GM10847 (cell line): ENCODE data around the gene TMEM250.

Experiments
- POLR2A ChIP-seq: IDR thresholded peaks from 2 replicates; pipeline ENCODE4 v1.6.1; 2011; ENCODE audit not compliant: insufficient read length; ENCODE audit errors: extremely low read depth

TMEM250 gene

DNA sequence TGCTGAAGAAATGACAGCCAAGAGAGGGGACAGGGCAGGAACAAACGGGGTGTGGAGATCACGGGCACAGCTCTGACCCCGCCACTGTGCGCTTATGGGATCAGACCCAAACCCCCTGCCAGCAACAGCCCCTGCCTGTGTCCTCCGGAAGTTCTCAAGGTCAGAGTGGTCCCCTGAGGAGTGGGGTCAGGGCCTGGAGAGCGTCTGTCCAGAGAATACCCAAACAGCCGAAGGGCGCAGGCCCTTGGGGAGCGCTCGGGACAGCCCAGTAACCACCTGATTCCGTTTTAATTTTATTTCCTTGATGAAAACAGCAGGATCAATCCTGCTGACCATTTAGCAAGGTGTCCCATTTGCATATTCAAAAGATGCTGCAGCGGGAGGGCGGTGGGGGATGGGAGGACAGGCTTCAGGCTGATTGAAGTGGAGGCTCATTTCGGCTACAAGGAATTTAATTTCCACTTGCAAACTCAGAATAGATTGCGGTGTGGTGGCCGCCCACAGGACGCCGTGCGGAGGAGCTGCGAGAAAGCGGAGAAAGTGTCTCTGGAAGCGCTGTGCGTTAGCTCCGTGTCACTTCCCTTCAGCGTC is 32.6 kb upstream of the TMEM250 start:
- no peak for TF ChIP-seq POLR2A

DNA sequence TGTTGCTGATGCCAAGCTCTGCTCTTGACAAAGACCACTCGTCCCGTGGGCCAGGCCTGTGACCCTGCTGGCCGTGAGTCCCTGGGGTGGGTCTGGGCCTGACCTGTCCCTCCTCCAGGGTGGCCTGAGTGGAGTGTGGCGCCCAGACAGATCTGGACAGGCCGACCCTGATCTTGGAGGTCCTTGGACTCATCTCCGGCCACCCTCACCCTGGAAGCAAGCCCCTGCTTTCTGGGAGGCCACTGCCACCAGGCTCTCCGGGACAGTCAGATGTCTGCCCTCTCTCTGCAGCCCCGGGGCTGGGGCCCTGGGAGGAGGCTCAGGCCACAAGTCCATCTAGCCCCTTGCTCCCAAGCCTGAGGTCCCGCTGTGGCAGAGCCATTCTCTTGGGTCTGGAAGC is 31.2 kb upstream of the TMEM250 start:
- TF ChIP-seq POLR2A, result no peak

- TF ChIP-seq POLR2A, result no peak
Measured at GRCh38 chr9:136149337-136149736, 30.7 kb upstream of the TMEM250 start.

GRCh38 chr9:136148766-136149165 is 30.1 kb upstream of the TMEM250 start:
- no peak for TF ChIP-seq POLR2A

DNA sequence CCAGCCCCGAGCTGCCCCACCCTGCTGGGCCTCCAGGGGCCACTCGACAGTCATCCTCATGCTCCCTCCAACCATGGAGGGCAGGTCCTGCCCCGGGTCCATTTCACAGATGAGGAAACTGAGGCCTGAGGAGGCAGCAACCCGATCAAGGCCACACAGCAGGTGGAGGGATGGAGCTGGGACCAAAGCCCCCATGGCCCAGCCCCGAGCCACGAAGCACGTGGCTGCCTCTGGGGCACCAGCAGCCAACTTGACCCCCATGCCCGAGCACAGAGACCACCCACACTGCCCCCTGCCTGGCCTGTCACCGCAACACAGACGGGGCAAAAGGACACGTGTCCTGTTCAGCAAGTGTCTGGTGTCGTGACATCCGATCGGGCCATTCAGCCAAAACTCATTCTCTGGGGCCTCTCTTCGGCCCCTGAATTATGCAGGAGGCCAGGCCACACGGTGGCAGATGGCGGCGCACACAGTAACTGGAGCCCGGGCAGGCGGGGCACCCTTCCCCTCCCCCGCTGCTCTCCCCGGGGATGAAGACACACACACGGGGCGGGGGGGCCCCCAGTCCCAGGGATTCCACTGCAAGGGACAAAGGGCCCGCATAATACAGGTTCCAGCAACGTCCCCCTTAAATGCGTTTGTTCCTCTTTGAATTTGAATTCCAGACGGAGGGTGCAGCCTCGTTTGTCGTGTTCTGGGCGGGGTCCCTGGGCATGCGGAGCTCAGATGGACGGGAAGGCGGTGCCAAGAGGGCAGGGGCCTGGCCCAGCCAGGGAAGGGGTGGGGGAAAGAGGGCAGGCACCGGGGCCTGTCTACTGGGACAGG is 29.4 kb upstream of the TMEM250 start:
- no peak for TF ChIP-seq POLR2A

GRCh38 chr9:136147038-136147889 is 28.6 kb upstream of the TMEM250 start:
- TF ChIP-seq POLR2A, result no peak

- TF ChIP-seq POLR2A, result no peak
Measured at GRCh38 chr9:136146126-136147037, 27.7 kb upstream of the TMEM250 start.

DNA sequence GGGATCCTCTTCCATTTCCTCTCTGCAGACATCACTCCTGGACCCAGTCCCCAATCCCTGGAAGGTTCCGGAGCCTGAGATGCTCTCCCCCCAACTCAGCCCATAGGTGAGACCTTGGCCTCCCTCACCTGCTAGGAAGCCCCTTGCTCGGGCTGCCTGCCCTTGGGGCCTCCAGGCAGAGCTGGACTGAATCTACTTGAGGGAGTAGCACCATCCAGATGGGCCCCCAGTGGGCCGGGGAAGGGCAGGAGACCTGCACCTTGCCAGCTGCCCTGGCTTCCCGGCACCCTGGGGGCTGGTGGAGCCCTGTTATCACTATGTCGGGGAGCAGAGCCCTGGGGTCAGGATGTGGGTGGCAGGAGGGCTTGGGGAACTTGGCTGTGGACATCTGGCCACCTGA is 26.9 kb upstream of the TMEM250 start:
- no peak for TF ChIP-seq POLR2A

DNA sequence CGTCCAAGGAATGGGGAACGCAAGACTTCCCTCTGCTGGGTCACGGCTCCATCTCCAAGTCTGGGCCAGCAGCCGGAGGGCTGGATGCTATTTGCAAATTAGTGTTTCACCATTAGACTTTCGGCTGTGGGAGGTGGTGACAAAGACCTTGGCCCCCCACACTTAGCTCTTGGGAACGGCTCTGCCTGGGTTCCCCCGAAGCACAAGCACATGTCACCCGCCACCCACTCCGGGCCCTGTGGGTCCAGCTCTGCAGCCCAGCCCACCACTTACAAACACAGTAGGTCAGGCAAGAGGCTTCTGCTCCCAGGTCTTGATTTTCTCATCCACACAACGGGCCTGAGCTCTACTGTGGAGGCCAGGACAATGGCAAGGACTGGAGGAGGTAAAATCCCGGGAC is 25.8 kb upstream of the TMEM250 start:
- no peak for TF ChIP-seq POLR2A

DNA sequence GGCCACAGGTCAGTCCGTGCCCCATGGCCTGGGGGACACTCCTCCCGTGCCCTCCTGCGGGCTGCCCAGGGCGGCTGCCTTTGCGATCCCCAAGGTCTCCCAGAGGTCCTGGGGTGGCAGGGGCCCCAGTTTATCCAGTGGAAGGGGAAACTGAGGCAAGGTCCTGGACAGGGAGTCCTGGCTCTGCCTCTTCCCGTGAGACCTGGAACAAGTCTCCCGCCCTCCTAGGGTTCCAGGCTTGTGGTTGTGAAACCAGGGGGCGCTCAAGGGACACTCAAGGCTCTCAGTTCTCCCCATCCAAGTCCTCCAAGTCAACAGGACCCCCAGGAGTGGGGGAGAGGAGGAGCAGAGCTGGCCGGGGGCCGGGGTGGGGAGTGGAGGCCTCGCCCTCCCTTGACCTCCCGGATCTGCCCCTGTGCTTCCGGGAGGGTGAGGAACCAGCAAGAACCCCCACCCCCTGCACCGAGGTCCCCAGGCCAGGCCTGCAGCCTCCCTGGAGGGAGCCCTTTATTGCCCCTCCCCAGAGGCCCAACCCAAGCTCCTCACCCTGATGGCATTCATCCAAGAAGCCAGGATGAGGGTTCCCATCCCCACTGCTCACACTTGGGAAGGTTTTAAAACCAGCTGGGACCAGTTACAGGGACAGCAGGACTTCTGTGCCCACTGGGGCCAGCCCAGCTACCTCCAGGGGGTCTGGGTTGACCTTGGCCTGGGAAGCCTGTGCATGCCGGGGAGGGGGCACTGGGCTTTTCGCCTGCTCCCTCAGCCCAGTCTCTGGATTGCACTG is 24.7 kb upstream of the TMEM250 start:
- TF ChIP-seq POLR2A, result no peak

DNA sequence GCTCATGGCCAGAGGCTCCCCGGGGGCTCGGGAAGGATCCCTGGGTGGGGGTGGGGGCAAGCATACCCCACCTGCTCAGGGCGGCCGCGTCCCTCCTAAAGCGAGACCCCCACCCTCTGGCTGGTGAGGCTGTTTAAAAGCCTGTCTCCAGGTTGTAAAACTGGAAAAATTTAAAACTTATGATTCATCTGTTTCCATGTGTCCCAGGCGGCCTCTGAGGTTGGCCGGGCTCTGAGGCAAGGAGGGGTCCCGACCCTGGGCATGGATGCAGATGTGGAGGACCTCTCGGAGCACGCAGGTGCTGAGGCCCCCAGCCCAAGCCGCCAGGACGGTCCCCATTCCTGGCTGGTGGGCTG is 24.2 kb upstream of the TMEM250 start:
- TF ChIP-seq POLR2A, result no peak

DNA sequence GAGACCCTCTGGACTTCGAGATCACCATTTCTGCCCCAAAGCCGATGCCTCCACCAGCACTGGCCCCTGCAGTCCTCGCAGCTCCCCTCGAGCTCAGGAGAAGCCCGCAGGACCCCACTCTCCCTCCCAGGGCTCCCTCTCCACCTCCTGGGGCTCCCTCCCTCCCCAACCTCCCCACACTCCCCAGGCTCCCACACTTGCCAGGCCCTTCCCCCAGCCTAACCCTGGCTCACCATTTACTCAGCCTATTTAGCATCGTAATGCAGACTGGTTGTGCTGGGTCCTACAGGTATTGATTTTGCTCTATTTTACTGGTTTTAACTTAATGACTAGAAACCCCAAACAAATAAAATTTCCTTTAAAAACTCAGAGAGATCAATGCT is 23.7 kb upstream of the TMEM250 start:
- TF ChIP-seq POLR2A, result no peak

DNA sequence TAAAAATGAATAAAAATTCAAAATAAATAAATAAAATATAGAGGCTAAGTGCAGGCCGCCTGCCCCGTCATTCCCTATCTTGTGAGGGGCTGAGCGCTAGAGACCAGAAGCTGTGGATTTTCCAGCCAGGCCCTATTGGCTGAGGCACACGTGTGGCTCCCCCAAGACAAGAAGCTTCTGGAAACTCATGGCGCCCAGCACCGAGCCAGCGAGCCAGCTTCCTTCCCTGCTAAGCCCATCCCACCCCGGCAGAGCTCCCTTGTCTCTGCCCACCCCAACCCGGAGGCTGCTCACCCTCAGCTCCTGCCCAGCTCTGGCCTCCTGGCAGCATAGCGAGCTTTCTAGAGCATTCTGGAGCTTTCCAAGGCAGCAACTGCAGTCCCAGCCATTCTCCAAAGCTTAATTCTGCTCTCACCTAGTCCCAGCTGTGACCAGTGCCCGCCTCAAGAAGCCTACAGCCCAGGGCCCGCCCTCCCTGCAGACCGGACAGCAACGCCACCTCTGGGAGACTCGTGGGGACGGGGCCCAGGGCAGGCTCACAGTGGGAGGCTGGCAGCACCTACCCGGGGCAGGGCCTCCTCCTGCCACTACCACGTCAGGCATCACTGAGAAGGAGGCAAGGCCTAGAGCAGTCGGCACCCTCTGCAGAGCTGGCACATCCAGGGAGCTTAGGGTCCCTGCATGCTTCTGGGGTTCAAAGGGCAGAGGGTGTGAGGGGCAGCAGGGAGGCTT is 23.2 kb upstream of the TMEM250 start:
- TF ChIP-seq POLR2A, result no peak

DNA sequence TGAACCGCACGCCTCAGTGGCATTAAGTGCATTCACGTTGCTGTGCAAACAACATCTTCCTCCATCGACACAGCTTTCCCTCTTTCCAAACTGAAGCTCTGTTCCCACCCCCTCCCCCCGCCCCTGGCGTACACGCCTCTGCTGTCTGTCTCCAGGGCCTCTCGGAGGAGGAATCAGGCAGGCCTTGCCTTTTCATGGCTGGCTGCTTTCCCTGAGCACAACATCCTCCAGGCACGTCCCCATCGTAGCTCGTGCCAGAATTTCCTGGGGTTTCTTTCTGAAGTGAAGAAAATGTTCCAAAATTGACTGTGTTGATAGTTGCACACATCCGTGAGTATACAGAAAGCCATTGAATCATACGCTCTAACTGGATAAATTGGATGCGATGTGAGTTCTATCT is 22.3 kb upstream of the TMEM250 start:
- no peak for TF ChIP-seq POLR2A
